Astrocyte (in vitro differentiated cells and primary cell): ENCODE results near the gene USP3. TPM values are rescaled to one million over a fixed set of nuclear protein-coding genes. Genes with fewer than 3 reads are reported as not detected.
"Not testable (repeated sequence)": the region's sequence is repeated elsewhere in the genome, so short reads cannot be mapped to it uniquely, and the experiment has no call there.

ENCODE experiments used
- DNase-seq: peaks from one replicate; pipeline ENCODE4 v3.0.0-alpha.2; 2010; ENCODE audit warnings: low read depth
- FAIRE-seq: peaks from 2 replicates; lab custom pipeline; 2011; peaks lifted over from hg19 to GRCh38; lab: Jason Lieb, UNC
- H2AFZ ChIP-seq: 2 replicates; pipeline ENCODE4 v1.6.0; 2012; ENCODE audit warnings: low read depth, low read length, inconsistent platforms
- H3K27ac ChIP-seq: 2 replicates; pipeline ENCODE4 v1.5.1; 2011; ENCODE audit warnings: low read depth, low read length, inconsistent platforms
- H3K27me3 ChIP-seq: 2 replicates; pipeline ENCODE4 v1.6.0; 2011; ENCODE audit warnings: low read length, inconsistent platforms; ENCODE audit not compliant: insufficient read depth
- H3K36me3 ChIP-seq: 2 replicates; pipeline ENCODE4 v1.5.1; 2011; ENCODE audit warnings: low read length, inconsistent platforms; ENCODE audit not compliant: insufficient read depth
- H3K4me1 ChIP-seq: 2 replicates; pipeline ENCODE4 v1.5.1; 2011; ENCODE audit warnings: low read length, inconsistent platforms; ENCODE audit not compliant: insufficient read depth
- H3K4me2 ChIP-seq: 2 replicates; pipeline ENCODE4 v1.6.0; 2012; ENCODE audit warnings: low read length, inconsistent platforms
- H3K4me3 ChIP-seq: 2 replicates; pipeline ENCODE4 v1.5.1; 2011; ENCODE audit warnings: low read depth, mild to moderate bottlenecking, low read length, inconsistent platforms; ENCODE audit not compliant: insufficient read depth
- H3K79me2 ChIP-seq: 2 replicates; pipeline ENCODE4 v1.6.0; 2012; ENCODE audit warnings: mild to moderate bottlenecking, low read length, inconsistent platforms; ENCODE audit not compliant: insufficient read depth
- H3K9ac ChIP-seq: 2 replicates; pipeline ENCODE4 v1.6.0; 2012; ENCODE audit warnings: mild to moderate bottlenecking, low read length, inconsistent platforms
- H3K9me3 ChIP-seq: 2 replicates; pipeline ENCODE4 v1.5.1; 2012; ENCODE audit warnings: low read depth, mild to moderate bottlenecking, low read length, inconsistent platforms; ENCODE audit not compliant: insufficient read depth
- H4K20me1 ChIP-seq: 2 replicates; pipeline ENCODE4 v1.6.0; 2012; ENCODE audit warnings: low read length, inconsistent platforms; ENCODE audit not compliant: insufficient read depth
- H3K27ac Mint-ChIP-seq: one replicate; pipeline ENCODE4 v1.8.0; 2021; ENCODE audit warnings: mild to moderate bottlenecking, mixed read lengths; ENCODE audit not compliant: unreplicated experiment
- H3K27me3 Mint-ChIP-seq: one replicate; pipeline ENCODE4 v1.8.0; 2021; ENCODE audit warnings: low read depth, mixed read lengths; ENCODE audit not compliant: unreplicated experiment
- H3K36me3 Mint-ChIP-seq: one replicate; pipeline ENCODE4 v1.8.0; 2021; ENCODE audit warnings: low read depth, mixed read lengths; ENCODE audit not compliant: unreplicated experiment
- H3K4me1 Mint-ChIP-seq: one replicate; pipeline ENCODE4 v1.8.0; 2021; ENCODE audit warnings: low read depth, mixed read lengths; ENCODE audit not compliant: unreplicated experiment
- H3K4me3 Mint-ChIP-seq: one replicate; pipeline ENCODE4 v1.8.0; 2021; ENCODE audit warnings: mild to moderate bottlenecking, moderate library complexity, mixed read lengths; ENCODE audit not compliant: unreplicated experiment
- H3K9me3 Mint-ChIP-seq: one replicate; pipeline ENCODE4 v1.8.0; 2021; ENCODE audit warnings: mild to moderate bottlenecking, mixed read lengths; ENCODE audit not compliant: unreplicated experiment
- EZH2 ChIP-seq: IDR thresholded peaks from 2 replicates; pipeline ENCODE4 v1.6.1; 2012; ENCODE audit warnings: mild to moderate bottlenecking, low read length, inconsistent platforms; ENCODE audit not compliant: insufficient read depth
- total RNA-seq: library from RNA; stranded (reverse); gene quantifications from 2 replicates; pipeline ENCODE4 v1.2.1, GENCODE V29; 2021
- TF ChIP-seq, protein P1 (sequence below): IDR thresholded peaks from 2 replicates; pipeline ENCODE4 v1.5.1; 2011; ENCODE audit warnings: low read depth, mild to moderate bottlenecking, inconsistent platforms, low read length, moderate library complexity; ENCODE audit not compliant: insufficient read depth

USP3 gene
- total RNA-seq, 1 donor from 2014 or later, result 38.1 TPM

- Histone ChIP-seq H3K27ac (no peak overlapping the region), H3K27me3 (no peaks in the 10 kb centered on the region), H4K20me1 (no peaks in the 10 kb centered on the region), H3K4me3 (no peak overlapping the region), H3K79me2 (no peaks in the 10 kb centered on the region), H3K9me3 (no peaks in the 10 kb centered on the region), H3K4me2 (no peak overlapping the region), H3K36me3 (peaks cover 17% of the 10 kb centered on the region), H3K4me1 (peaks cover 13% of the 10 kb centered on the region), H2AFZ (no peak overlapping the region), H3K9ac (no peak overlapping the region)
- Mint-ChIP-seq H3K4me3 (no peak overlapping the region), H3K27me3 (no peaks in the 10 kb centered on the region), H3K36me3 (peaks cover 24% of the 10 kb centered on the region), H3K9me3 (no peaks in the 10 kb centered on the region), H3K27ac (no peak overlapping the region), H3K4me1 (peaks cover 14% of the 10 kb centered on the region)
- DNase-seq (no peak), FAIRE-seq (no peak)
- TF ChIP-seq, protein P1, sequence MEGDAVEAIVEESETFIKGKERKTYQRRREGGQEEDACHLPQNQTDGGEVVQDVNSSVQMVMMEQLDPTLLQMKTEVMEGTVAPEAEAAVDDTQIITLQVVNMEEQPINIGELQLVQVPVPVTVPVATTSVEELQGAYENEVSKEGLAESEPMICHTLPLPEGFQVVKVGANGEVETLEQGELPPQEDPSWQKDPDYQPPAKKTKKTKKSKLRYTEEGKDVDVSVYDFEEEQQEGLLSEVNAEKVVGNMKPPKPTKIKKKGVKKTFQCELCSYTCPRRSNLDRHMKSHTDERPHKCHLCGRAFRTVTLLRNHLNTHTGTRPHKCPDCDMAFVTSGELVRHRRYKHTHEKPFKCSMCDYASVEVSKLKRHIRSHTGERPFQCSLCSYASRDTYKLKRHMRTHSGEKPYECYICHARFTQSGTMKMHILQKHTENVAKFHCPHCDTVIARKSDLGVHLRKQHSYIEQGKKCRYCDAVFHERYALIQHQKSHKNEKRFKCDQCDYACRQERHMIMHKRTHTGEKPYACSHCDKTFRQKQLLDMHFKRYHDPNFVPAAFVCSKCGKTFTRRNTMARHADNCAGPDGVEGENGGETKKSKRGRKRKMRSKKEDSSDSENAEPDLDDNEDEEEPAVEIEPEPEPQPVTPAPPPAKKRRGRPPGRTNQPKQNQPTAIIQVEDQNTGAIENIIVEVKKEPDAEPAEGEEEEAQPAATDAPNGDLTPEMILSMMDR, result no peak
- TF ChIP-seq EZH2, result no peak
Observed at GRCh38 chr15:63612300-63612699, 107.9 kb downstream of the USP3 start.

DNA sequence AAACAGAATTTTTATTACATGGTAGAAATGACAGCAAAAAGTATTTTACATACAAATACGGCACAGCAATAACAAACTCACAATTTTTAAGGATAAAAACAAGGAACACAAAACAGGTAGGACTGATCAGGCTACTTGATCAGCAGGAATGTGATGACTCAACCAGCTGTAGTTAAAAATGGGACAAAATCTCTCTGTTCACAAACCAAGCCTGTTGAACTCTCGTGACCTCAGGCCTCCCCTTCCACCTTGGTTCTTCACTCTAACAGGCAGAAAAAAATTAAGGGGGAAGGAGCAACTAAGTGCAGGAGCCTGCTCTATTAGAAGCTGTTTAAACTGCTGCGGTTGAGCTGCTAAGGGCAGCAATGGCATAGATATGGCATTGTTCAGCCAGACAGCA is 111.5 kb downstream of the USP3 start:
- H3K4me2 ChIP-seq, result no peak overlapping the region
- peak; percentile 29 for FAIRE-seq
- peaks cover 5% of the 10 kb centered on the region for H3K4me1 ChIP-seq
- no peak overlapping the region for H3K27ac ChIP-seq
- peaks cover 10% of the 10 kb centered on the region for H3K4me1 Mint-ChIP-seq
- no peak for DNase-seq
- H3K9me3 Mint-ChIP-seq, result peaks cover 2% of the 10 kb centered on the region
- no peak overlapping the region for H3K9ac ChIP-seq
- H3K79me2 ChIP-seq, result no peaks in the 10 kb centered on the region
- no peak overlapping the region for H3K27ac Mint-ChIP-seq
- H3K27me3 ChIP-seq, result no peaks in the 10 kb centered on the region
- H3K4me3 Mint-ChIP-seq, result no peak overlapping the region
- peaks cover 11% of the 10 kb centered on the region for H3K36me3 ChIP-seq
- no peak for TF ChIP-seq EZH2
- TF ChIP-seq, protein P1, result no peak
- H3K4me3 ChIP-seq, result no peak overlapping the region
- H3K36me3 Mint-ChIP-seq, result peaks cover 27% of the 10 kb centered on the region
- no peaks in the 10 kb centered on the region for H3K27me3 Mint-ChIP-seq
- no peaks in the 10 kb centered on the region for H4K20me1 ChIP-seq
- no peaks in the 10 kb centered on the region for H3K9me3 ChIP-seq
- H2AFZ ChIP-seq, result no peak overlapping the region

GRCh38 chr15:63617147-63617546 is 112.8 kb downstream of the USP3 start:
- DNase-seq, H3K4me1 Mint-ChIP-seq, H3K4me3 ChIP-seq, H3K27me3 Mint-ChIP-seq, H3K4me3 Mint-ChIP-seq, H2AFZ ChIP-seq, H3K27ac ChIP-seq, H3K9me3 ChIP-seq, H3K4me2 ChIP-seq, H3K4me1 ChIP-seq, H3K9me3 Mint-ChIP-seq, H3K79me2 ChIP-seq, H3K9ac ChIP-seq, H3K36me3 ChIP-seq, H3K27me3 ChIP-seq, H4K20me1 ChIP-seq, H3K27ac Mint-ChIP-seq, FAIRE-seq: not testable (repeated sequence)
- peaks cover 31% of the 10 kb centered on the region for H3K36me3 Mint-ChIP-seq

DNA sequence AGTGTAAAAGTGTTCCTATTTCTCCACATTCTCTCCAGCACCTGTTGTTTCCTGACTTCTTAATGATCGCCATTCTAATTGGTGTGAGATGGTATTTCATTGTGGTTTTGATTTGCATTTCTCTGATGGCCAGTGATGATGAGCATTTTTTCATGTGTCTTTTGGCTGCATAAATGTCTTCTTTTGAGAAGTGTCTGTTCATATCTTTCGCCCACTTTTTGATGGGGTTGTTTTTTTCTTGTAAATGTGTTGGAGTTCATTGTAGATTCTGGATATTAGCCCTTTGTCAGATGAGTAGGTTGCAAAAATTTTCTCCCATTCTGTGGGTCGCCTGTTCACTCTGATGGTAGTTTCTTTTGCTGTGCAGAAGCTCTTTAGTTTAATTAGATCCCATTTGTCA is 113.2 kb downstream of the USP3 start:
- H3K9me3 Mint-ChIP-seq, H2AFZ ChIP-seq, H3K79me2 ChIP-seq, H3K4me2 ChIP-seq, H3K36me3 ChIP-seq, H3K4me1 Mint-ChIP-seq, H3K4me1 ChIP-seq, H3K9ac ChIP-seq, H3K27ac Mint-ChIP-seq, H3K27ac ChIP-seq, DNase-seq, H3K27me3 ChIP-seq, FAIRE-seq, H3K9me3 ChIP-seq, H3K4me3 Mint-ChIP-seq, H3K27me3 Mint-ChIP-seq, H3K4me3 ChIP-seq, H4K20me1 ChIP-seq: not testable (repeated sequence)
- peaks cover 27% of the 10 kb centered on the region for H3K36me3 Mint-ChIP-seq

- peaks cover 22% of the 10 kb centered on the region for H3K36me3 ChIP-seq
- H3K27me3 ChIP-seq, H3K27me3 Mint-ChIP-seq, H3K27ac Mint-ChIP-seq, H3K4me1 Mint-ChIP-seq, H3K79me2 ChIP-seq, H3K4me3 ChIP-seq, H3K9me3 ChIP-seq, FAIRE-seq, H4K20me1 ChIP-seq, H3K4me3 Mint-ChIP-seq, H3K4me1 ChIP-seq, DNase-seq, H3K9me3 Mint-ChIP-seq, H3K27ac ChIP-seq, H3K9ac ChIP-seq, H3K4me2 ChIP-seq, H2AFZ ChIP-seq: not testable (repeated sequence)
- H3K36me3 Mint-ChIP-seq, result peaks cover 18% of the 10 kb centered on the region
Observed at GRCh38 chr15:63620760-63621159, 116.4 kb downstream of the USP3 start.
